Astrocyte (in vitro differentiated cells and primary cell): ENCODE results near the gene RNASE1. TPM values are rescaled to one million over a fixed set of nuclear protein-coding genes. Genes with fewer than 3 reads are reported as not detected.

Experiments used
- DNase-seq: peaks from one replicate; pipeline ENCODE4 v3.0.0-alpha.2; 2010; ENCODE audit warnings: low read depth
- FAIRE-seq: peaks from 2 replicates; lab custom pipeline; 2011; peaks lifted over from hg19 to GRCh38; lab: Jason Lieb, UNC
- H2AFZ ChIP-seq: 2 replicates; pipeline ENCODE4 v1.6.0; 2012; ENCODE audit warnings: low read depth, low read length, inconsistent platforms
- H3K27ac ChIP-seq: 2 replicates; pipeline ENCODE4 v1.5.1; 2011; ENCODE audit warnings: low read depth, low read length, inconsistent platforms
- H3K27me3 ChIP-seq: 2 replicates; pipeline ENCODE4 v1.6.0; 2011; ENCODE audit warnings: low read length, inconsistent platforms; ENCODE audit not compliant: insufficient read depth
- H3K36me3 ChIP-seq: 2 replicates; pipeline ENCODE4 v1.5.1; 2011; ENCODE audit warnings: low read length, inconsistent platforms; ENCODE audit not compliant: insufficient read depth
- H3K4me1 ChIP-seq: 2 replicates; pipeline ENCODE4 v1.5.1; 2011; ENCODE audit warnings: low read length, inconsistent platforms; ENCODE audit not compliant: insufficient read depth
- H3K4me2 ChIP-seq: 2 replicates; pipeline ENCODE4 v1.6.0; 2012; ENCODE audit warnings: low read length, inconsistent platforms
- H3K4me3 ChIP-seq: 2 replicates; pipeline ENCODE4 v1.5.1; 2011; ENCODE audit warnings: low read depth, mild to moderate bottlenecking, low read length, inconsistent platforms; ENCODE audit not compliant: insufficient read depth
- H3K79me2 ChIP-seq: 2 replicates; pipeline ENCODE4 v1.6.0; 2012; ENCODE audit warnings: mild to moderate bottlenecking, low read length, inconsistent platforms; ENCODE audit not compliant: insufficient read depth
- H3K9ac ChIP-seq: 2 replicates; pipeline ENCODE4 v1.6.0; 2012; ENCODE audit warnings: mild to moderate bottlenecking, low read length, inconsistent platforms
- H3K9me3 ChIP-seq: 2 replicates; pipeline ENCODE4 v1.5.1; 2012; ENCODE audit warnings: low read depth, mild to moderate bottlenecking, low read length, inconsistent platforms; ENCODE audit not compliant: insufficient read depth
- H4K20me1 ChIP-seq: 2 replicates; pipeline ENCODE4 v1.6.0; 2012; ENCODE audit warnings: low read length, inconsistent platforms; ENCODE audit not compliant: insufficient read depth
- H3K27ac Mint-ChIP-seq: one replicate; pipeline ENCODE4 v1.8.0; 2021; ENCODE audit warnings: mild to moderate bottlenecking, mixed read lengths; ENCODE audit not compliant: unreplicated experiment
- H3K27me3 Mint-ChIP-seq: one replicate; pipeline ENCODE4 v1.8.0; 2021; ENCODE audit warnings: low read depth, mixed read lengths; ENCODE audit not compliant: unreplicated experiment
- H3K36me3 Mint-ChIP-seq: one replicate; pipeline ENCODE4 v1.8.0; 2021; ENCODE audit warnings: low read depth, mixed read lengths; ENCODE audit not compliant: unreplicated experiment
- H3K4me1 Mint-ChIP-seq: one replicate; pipeline ENCODE4 v1.8.0; 2021; ENCODE audit warnings: low read depth, mixed read lengths; ENCODE audit not compliant: unreplicated experiment
- H3K4me3 Mint-ChIP-seq: one replicate; pipeline ENCODE4 v1.8.0; 2021; ENCODE audit warnings: mild to moderate bottlenecking, moderate library complexity, mixed read lengths; ENCODE audit not compliant: unreplicated experiment
- H3K9me3 Mint-ChIP-seq: one replicate; pipeline ENCODE4 v1.8.0; 2021; ENCODE audit warnings: mild to moderate bottlenecking, mixed read lengths; ENCODE audit not compliant: unreplicated experiment
- EZH2 ChIP-seq: IDR thresholded peaks from 2 replicates; pipeline ENCODE4 v1.6.1; 2012; ENCODE audit warnings: mild to moderate bottlenecking, low read length, inconsistent platforms; ENCODE audit not compliant: insufficient read depth
- total RNA-seq: library from RNA; stranded (reverse); gene quantifications from 2 replicates; pipeline ENCODE4 v1.2.1, GENCODE V29; 2021
- TF ChIP-seq, protein P1 (sequence below): IDR thresholded peaks from 2 replicates; pipeline ENCODE4 v1.5.1; 2011; ENCODE audit warnings: low read depth, mild to moderate bottlenecking, inconsistent platforms, low read length, moderate library complexity; ENCODE audit not compliant: insufficient read depth

Gene RNASE1
- total RNA-seq, 1 donor from 2014 or later, result 4.7 TPM

DNA sequence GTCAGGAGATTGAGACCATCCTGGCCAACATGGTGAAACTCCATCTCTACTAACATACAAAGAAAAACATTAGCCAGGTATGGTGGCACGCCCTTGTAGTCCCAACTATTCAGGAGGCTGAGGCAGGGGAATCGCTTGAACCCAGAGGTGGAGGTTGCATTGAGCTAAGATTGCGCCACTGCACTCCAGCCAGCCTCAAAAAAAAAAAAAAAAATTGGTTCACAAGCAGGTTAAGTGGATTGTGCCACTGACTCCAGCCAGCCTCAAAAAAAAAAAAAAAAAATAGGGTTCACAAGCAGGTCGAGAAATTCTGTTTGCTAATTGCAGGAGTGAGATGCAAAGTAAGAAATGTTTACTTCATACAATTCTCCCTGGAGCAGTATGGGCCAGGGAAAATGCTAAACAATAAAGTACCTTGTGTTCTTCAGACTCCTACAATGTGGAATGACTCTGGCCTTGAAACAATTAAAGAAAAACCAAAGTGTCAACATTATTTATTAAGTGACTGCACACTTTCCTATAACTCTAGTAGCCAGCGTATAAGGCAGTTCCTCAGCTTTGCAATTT is 28.3 kb downstream of the RNASE1 start:
- Histone ChIP-seq H3K79me2 (no peaks in the 10 kb centered on the region), H3K9me3 (no peaks in the 10 kb centered on the region), H3K27ac (no peak overlapping the region), H2AFZ (no peak overlapping the region), H3K4me3 (no peak overlapping the region), H3K4me2 (no peak overlapping the region), H3K9ac (no peak overlapping the region), H3K4me1 (no peaks in the 10 kb centered on the region), H4K20me1 (no peaks in the 10 kb centered on the region), H3K36me3 (no peaks in the 10 kb centered on the region), H3K27me3 (no peaks in the 10 kb centered on the region)
- Mint-ChIP-seq H3K36me3 (no peaks in the 10 kb centered on the region), H3K27ac (no peak overlapping the region), H3K9me3 (no peaks in the 10 kb centered on the region), H3K4me3 (no peak overlapping the region), H3K4me1 (no peaks in the 10 kb centered on the region), H3K27me3 (peaks cover 7% of the 10 kb centered on the region)
- DNase-seq (no peak), FAIRE-seq (no peak)
- TF ChIP-seq, protein P1, sequence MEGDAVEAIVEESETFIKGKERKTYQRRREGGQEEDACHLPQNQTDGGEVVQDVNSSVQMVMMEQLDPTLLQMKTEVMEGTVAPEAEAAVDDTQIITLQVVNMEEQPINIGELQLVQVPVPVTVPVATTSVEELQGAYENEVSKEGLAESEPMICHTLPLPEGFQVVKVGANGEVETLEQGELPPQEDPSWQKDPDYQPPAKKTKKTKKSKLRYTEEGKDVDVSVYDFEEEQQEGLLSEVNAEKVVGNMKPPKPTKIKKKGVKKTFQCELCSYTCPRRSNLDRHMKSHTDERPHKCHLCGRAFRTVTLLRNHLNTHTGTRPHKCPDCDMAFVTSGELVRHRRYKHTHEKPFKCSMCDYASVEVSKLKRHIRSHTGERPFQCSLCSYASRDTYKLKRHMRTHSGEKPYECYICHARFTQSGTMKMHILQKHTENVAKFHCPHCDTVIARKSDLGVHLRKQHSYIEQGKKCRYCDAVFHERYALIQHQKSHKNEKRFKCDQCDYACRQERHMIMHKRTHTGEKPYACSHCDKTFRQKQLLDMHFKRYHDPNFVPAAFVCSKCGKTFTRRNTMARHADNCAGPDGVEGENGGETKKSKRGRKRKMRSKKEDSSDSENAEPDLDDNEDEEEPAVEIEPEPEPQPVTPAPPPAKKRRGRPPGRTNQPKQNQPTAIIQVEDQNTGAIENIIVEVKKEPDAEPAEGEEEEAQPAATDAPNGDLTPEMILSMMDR, result no peak
- TF ChIP-seq EZH2, result no peak

DNA sequence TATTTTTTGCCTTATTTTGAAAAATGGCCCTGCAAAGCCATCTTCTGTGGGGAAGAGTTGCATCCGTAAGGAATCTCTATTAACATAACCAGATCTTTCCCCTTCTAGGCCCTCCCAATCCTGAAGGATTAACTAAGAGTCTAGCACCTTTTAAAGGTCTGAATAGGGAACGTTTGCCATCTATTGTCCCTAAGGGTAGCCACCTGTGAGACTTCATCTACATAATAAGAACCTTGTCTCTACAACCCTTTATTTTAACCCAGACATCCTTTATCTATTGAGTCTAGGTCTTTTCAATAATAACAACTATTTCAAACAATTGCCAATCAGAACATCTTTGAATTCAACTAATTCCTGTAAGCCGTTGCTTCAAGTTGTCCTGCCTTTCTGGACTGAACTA is 30.0 kb downstream of the RNASE1 start:
- DNase-seq (no peak), FAIRE-seq (no peak)
- Histone ChIP-seq H3K27ac (no peak overlapping the region), H3K9ac (no peak overlapping the region), H3K4me1 (no peaks in the 10 kb centered on the region), H3K27me3 (no peaks in the 10 kb centered on the region), H3K79me2 (no peaks in the 10 kb centered on the region), H3K4me2 (no peak overlapping the region), H2AFZ (no peak overlapping the region), H3K4me3 (no peak overlapping the region), H3K9me3 (no peaks in the 10 kb centered on the region), H4K20me1 (no peaks in the 10 kb centered on the region), H3K36me3 (no peaks in the 10 kb centered on the region)
- Mint-ChIP-seq H3K4me3 (no peak overlapping the region), H3K27me3 (peaks cover 10% of the 10 kb centered on the region), H3K27ac (no peak overlapping the region), H3K9me3 (no peaks in the 10 kb centered on the region), H3K36me3 (no peaks in the 10 kb centered on the region), H3K4me1 (no peaks in the 10 kb centered on the region)
- no peak for TF ChIP-seq EZH2
- TF ChIP-seq, protein P1, result no peak

DNA sequence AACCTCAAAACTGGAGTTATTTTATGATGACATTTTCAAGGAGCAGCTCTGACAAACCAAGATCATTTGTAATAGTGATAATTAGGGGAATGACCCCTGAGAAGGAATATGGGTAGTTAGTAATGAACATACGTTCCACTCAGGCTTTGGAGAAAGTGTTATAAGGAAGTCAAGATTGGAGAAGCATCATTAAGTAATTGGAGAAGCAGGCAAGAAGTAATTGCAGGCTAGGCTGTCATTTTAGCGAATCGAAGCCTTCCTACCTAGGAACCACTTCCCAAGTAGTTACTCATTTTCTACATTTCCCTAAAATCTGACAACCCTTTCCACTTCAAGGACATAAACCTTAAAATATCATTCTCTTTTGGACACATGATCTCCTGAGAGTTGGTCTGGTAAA is 33.2 kb downstream of the RNASE1 start:
- Histone ChIP-seq H4K20me1 (no peaks in the 10 kb centered on the region), H3K9ac (no peak overlapping the region), H3K4me2 (no peak overlapping the region), H3K4me3 (no peak overlapping the region), H3K36me3 (no peaks in the 10 kb centered on the region), H3K27me3 (no peaks in the 10 kb centered on the region), H3K27ac (no peak overlapping the region), H3K4me1 (no peaks in the 10 kb centered on the region), H3K79me2 (no peaks in the 10 kb centered on the region), H3K9me3 (no peaks in the 10 kb centered on the region), H2AFZ (no peak overlapping the region)
- DNase-seq, result no peak
- Mint-ChIP-seq H3K27ac (no peak overlapping the region), H3K27me3 (peaks cover 3% of the 10 kb centered on the region), H3K36me3 (no peaks in the 10 kb centered on the region), H3K4me3 (no peak overlapping the region), H3K4me1 (no peaks in the 10 kb centered on the region), H3K9me3 (no peaks in the 10 kb centered on the region)
- no peak for TF ChIP-seq EZH2
- TF ChIP-seq, protein P1, result no peak
- no peak for FAIRE-seq
